ENCODE measurements around the gene ALDOB. TPM values are rescaled to one million over a fixed set of nuclear protein-coding genes. Genes with fewer than 3 reads are reported as not detected.

ALDOB gene
- total RNA-seq, 1 donor from 2014 or later: not detected

DNA sequence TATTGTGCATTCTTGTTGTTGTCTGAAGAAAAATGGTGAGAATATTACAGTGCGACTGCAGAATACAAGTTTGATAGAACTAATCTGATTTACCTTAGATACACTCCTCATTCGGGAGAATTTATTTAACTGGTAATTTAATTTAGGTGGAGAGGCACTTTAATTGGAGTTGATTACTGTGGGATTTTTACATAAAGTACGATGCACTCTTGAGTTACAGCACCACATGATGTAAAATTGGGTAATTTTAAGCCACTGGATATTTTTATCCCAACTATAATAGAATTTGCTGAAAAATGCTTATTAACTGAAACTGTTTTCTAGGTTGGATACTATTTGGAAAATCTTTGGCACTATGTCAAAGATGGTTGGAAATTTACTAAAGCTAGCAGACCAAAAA is 35.4 kb upstream of the ALDOB start:
- Histone ChIP-seq H3K36me3 (ENCODE audit: control insufficient read depth, insufficient read depth, low read length) (peaks cover 16% of the 10 kb centered on the region), H3K4me3 (ENCODE audit: low read depth, low read length) (no peak overlapping the region), H3K27me3 (ENCODE audit: control insufficient read depth, insufficient read depth, low read length) (no peaks in the 10 kb centered on the region)
- FAIRE-seq (no peak), DNase-seq (ENCODE audit: low read depth) (no peak)
- TF ChIP-seq CTCF (IDR thresholded peaks at IDR 0.05; ENCODE audit: insufficient read depth, low read length, severe bottlenecking): no peak

DNA sequence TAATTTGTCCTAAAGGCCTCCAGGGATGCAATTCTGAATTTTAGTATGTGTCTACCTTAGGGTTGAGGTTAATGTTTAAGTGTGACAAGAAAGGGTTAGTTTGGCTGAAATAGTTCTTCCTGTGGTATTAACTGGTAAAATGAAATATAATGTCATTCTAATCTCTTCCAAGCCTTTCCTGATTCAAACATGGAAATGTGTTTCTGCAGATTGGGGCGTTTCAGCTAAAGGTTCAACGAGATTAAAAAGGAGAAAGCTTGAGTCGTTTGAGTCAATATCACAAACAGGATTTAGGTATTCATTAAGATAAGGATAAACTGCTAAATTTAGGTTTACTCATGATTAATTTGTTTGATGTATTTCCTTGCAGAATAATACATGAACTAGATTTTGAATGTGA is 34.4 kb upstream of the ALDOB start:
- FAIRE-seq: no peak
- no peak for TF ChIP-seq CTCF (IDR thresholded peaks at IDR 0.05; ENCODE audit: insufficient read depth, low read length, severe bottlenecking)
- Histone ChIP-seq H3K36me3 (ENCODE audit: control insufficient read depth, insufficient read depth, low read length) (peaks cover 11% of the 10 kb centered on the region), H3K4me3 (ENCODE audit: low read depth, low read length) (no peak overlapping the region), H3K27me3 (ENCODE audit: control insufficient read depth, insufficient read depth, low read length) (no peaks in the 10 kb centered on the region)
- DNase-seq (ENCODE audit: low read depth): no peak

DNA sequence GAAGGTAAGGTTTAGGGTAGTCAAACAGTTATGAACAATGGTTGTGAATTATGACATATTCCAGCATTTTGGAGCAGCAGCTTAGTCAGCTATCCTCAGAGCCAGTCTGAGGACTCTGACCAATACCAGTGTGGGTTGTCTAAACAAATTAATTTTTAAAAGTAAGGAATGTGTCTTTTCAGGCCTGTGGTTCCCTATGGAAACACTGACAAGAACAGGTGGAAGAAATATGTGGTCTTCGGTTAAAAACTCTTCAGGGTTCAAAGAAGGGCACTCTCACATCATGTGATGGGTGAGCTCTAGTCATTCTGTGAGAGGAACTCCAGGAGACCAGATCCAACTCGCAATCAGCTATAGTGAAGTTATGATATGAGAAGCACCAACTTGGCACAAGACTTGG is 33.5 kb upstream of the ALDOB start:
- no peak for FAIRE-seq
- DNase-seq (ENCODE audit: low read depth): no peak
- no peak overlapping the region for H3K4me3 ChIP-seq (ENCODE audit: low read depth, low read length)
- TF ChIP-seq CTCF (IDR thresholded peaks at IDR 0.05; ENCODE audit: insufficient read depth, low read length, severe bottlenecking): no peak
- no peaks in the 10 kb centered on the region for H3K27me3 ChIP-seq (ENCODE audit: control insufficient read depth, insufficient read depth, low read length)
- peaks cover 6% of the 10 kb centered on the region for H3K36me3 ChIP-seq (ENCODE audit: control insufficient read depth, insufficient read depth, low read length)

GRCh38 chr9:101468116-101468515 is 32.5 kb upstream of the ALDOB start:
- TF ChIP-seq CTCF (IDR thresholded peaks at IDR 0.05; ENCODE audit: insufficient read depth, low read length, severe bottlenecking): no peak

DNA sequence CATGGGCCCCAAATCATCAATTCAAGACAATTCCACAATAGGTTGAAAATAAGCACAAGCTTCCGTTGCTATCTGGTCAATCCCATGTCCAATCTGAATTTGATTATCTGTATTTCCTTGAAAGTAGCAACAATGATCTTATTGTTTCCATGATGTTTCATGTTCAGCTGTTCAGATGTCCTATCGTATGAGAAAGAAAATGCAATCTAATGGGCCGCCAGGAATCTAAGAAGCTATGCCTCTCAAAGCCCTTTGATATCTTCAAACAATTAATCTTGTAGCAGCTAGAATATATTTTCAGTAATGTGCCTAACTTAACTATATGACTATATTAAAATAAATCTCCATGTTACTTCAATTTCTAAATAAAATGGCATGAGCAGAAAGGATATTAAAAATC is 32.1 kb upstream of the ALDOB start:
- no peak for DNase-seq (ENCODE audit: low read depth)
- no peak overlapping the region for H3K4me3 ChIP-seq (ENCODE audit: low read depth, low read length)
- no peak for FAIRE-seq

More at GRCh38 chr9:101468116-101468515, 32.5 kb upstream of the ALDOB start:
- H3K27me3 ChIP-seq (ENCODE audit: control insufficient read depth, insufficient read depth, low read length): no peaks in the 10 kb centered on the region
- FAIRE-seq (no peak), DNase-seq (ENCODE audit: low read depth) (no peak)
- H3K4me3 ChIP-seq (ENCODE audit: low read depth, low read length): no peak overlapping the region
- no peaks in the 10 kb centered on the region for H3K36me3 ChIP-seq (ENCODE audit: control insufficient read depth, insufficient read depth, low read length)

More for the DNA sequence above, 32.1 kb upstream of the ALDOB start:
- no peak for TF ChIP-seq CTCF (IDR thresholded peaks at IDR 0.05; ENCODE audit: insufficient read depth, low read length, severe bottlenecking)
- no peaks in the 10 kb centered on the region for H3K27me3 ChIP-seq (ENCODE audit: control insufficient read depth, insufficient read depth, low read length)
- no peaks in the 10 kb centered on the region for H3K36me3 ChIP-seq (ENCODE audit: control insufficient read depth, insufficient read depth, low read length)

Measured in bronchial epithelial cell (primary cell).